Measurements from ENCODE around the gene CYP2J2. TPM values are rescaled to one million over a fixed set of nuclear protein-coding genes. Genes with fewer than 3 reads are reported as not detected.
A peak's percentile ranks its signal among the peaks of the same experiment; 100 is the strongest.

The CYP2J2 gene
- total RNA-seq, 3 donors from 2014 or later (not counting 1 experiment from before 2014, with no cell fraction given) = 0.20 to 0.21 TPM; not detected in 1

DNA sequence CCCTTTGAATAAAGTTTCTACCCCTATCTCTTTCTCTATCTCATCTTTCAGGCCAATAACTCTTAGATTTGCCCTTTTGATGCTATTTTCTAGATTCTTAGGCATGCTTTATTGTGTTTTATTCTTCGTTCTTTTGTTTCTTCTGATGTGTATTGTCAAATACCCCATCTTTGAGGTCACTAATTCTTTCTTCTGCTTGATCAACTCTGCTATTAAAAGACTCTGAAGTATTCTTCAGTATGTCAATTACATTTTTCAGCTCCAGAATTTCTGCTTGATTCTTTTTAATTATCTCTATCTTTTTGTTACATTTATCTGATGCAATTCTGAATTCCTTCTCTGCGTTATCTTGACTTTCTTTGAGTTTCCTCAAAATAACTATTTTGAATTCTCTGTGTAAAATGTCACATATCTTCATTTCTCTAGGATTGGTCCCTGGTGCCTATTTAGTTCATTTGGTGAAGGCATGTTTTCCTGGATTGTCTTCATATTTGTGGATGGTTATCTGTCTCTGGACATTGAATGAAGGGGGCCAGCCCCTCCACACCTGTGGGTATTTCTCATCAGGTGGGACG lies 11.2 kb upstream of the CYP2J2 start:
- Mint-ChIP-seq H3K27ac (no peak overlapping the region), H3K9me3 (peaks cover 0 to 7% of the 10 kb centered on the region in 2 donors), H3K4me3 (no peak overlapping the region), H3K4me1 (no peaks in the 10 kb centered on the region), H3K36me3 (peaks cover 7% of the 10 kb centered on the region), H3K27me3 (ENCODE audit: low read depth in 2 of 2) (peaks cover 27 to 40% of the 10 kb centered on the region in 2 donors)
- Histone ChIP-seq H3K9me3 (ENCODE audit: control insufficient read depth, insufficient read depth, low read length) (no peaks in the 10 kb centered on the region), H3K4me1 (ENCODE audit: control insufficient read depth, insufficient read depth, low read length) (no peaks in the 10 kb centered on the region), H3K27me3 (ENCODE audit: control insufficient read depth, insufficient read depth, low read length) (peaks cover 2% of the 10 kb centered on the region), H3K36me3 (ENCODE audit: control insufficient read depth, insufficient read depth, low read length) (no peaks in the 10 kb centered on the region), H3K27ac (ENCODE audit: low read length) (no peak overlapping the region), H3K4me3 (ENCODE audit: low read length) (no peak overlapping the region)
- TF ChIP-seq, protein P1, sequence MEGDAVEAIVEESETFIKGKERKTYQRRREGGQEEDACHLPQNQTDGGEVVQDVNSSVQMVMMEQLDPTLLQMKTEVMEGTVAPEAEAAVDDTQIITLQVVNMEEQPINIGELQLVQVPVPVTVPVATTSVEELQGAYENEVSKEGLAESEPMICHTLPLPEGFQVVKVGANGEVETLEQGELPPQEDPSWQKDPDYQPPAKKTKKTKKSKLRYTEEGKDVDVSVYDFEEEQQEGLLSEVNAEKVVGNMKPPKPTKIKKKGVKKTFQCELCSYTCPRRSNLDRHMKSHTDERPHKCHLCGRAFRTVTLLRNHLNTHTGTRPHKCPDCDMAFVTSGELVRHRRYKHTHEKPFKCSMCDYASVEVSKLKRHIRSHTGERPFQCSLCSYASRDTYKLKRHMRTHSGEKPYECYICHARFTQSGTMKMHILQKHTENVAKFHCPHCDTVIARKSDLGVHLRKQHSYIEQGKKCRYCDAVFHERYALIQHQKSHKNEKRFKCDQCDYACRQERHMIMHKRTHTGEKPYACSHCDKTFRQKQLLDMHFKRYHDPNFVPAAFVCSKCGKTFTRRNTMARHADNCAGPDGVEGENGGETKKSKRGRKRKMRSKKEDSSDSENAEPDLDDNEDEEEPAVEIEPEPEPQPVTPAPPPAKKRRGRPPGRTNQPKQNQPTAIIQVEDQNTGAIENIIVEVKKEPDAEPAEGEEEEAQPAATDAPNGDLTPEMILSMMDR (IDR thresholded peaks at IDR 0.05) = no peak
- ATAC-seq = no peak
- intact Hi-C loops (cut with micrococcal nuclease) = no loop called here
- DNase-seq = no peak
- 78% methylated on average over 2 of the region's 3 CpGs for WGBS (ENCODE audit: insufficient coverage)

DNA sequence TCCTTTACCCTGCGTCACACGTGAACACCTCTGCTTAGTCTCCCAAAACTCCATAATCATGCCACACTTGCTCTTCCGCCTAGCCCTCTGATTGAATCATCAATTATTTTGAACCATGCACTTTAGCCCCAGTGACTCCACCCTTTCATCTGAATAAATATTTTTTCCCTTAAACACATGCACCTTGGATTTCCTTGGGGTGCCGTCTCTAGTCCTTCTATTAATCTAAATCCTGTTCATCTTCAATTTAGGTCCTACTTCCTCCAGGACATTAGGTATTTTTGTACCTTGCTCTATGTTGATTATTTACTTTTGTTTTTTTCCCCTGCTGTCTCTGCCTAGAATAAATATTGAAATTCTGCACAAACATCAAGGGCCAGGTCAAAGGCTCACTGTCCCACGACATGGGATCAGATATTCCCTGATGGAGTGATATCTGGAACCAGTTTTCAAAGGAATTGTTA lies 9.8 kb upstream of the CYP2J2 start:
- Histone ChIP-seq H3K36me3 (ENCODE audit: control insufficient read depth, insufficient read depth, low read length) (no peaks in the 10 kb centered on the region), H3K4me3 (ENCODE audit: low read length) (no peak overlapping the region), H3K27ac (ENCODE audit: low read length) (no peak overlapping the region), H3K27me3 (ENCODE audit: control insufficient read depth, insufficient read depth, low read length) (peaks cover 2% of the 10 kb centered on the region), H3K9me3 (ENCODE audit: control insufficient read depth, insufficient read depth, low read length) (no peaks in the 10 kb centered on the region), H3K4me1 (ENCODE audit: control insufficient read depth, insufficient read depth, low read length) (no peaks in the 10 kb centered on the region)
- Mint-ChIP-seq H3K27ac (no peak overlapping the region), H3K36me3 (peaks cover 7% of the 10 kb centered on the region), H3K4me3 (no peak overlapping the region), H3K4me1 (no peaks in the 10 kb centered on the region), H3K27me3 (ENCODE audit: low read depth in 2 of 2) (peaks cover 20 to 39% of the 10 kb centered on the region in 2 donors), H3K9me3 (peaks cover 0 to 7% of the 10 kb centered on the region in 2 donors)
- TF ChIP-seq, protein P1 (IDR thresholded peaks at IDR 0.05) = no peak
- 91% methylated on average over 5 of the region's 5 CpGs for WGBS (ENCODE audit: insufficient coverage)
- intact Hi-C loops (cut with micrococcal nuclease) = no loop called here
- ATAC-seq = no peak
- DNase-seq = no peak

DNA sequence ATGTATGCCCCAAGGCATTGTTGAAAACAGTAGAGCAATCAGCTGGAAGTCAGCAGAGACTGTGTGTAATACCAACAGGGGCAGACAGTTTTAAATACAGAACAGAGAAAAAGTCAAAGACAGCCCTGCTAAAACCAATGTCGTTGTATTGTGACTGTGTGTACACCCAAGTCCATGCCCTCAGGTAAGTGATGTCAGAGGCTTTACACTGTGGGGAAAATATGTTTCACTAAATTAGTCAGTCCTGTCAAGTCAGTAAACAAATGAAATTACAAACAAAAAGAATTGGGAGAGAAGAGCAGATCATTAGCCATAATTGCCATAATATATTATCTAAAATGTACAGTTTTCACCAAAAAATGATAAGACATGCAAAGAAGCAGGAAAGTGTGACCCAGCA lies 2.4 kb upstream of the CYP2J2 start:
- no peak for ATAC-seq
- no peaks in the 10 kb centered on the region for H3K9me3 ChIP-seq (ENCODE audit: control insufficient read depth, insufficient read depth, low read length)
- no peak overlapping the region for H3K4me3 ChIP-seq (ENCODE audit: low read length)
- Mint-ChIP-seq H3K27me3 (ENCODE audit: low read depth in 2 of 2) (peaks cover 39 to 57% of the 10 kb centered on the region in 2 donors), H3K27ac (no peak overlapping the region), H3K9me3 (no peaks in the 10 kb centered on the region), H3K4me1 (peaks cover 16 to 17% of the 10 kb centered on the region in 2 donors), H3K36me3 (peaks cover 9% of the 10 kb centered on the region), H3K4me3 (no peak overlapping the region)
- TF ChIP-seq, protein P1 (IDR thresholded peaks at IDR 0.05) = no peak
- intact Hi-C loops (cut with micrococcal nuclease) = no loop called here
- 100% methylated on average over 1 of the region's 1 CpG for WGBS (ENCODE audit: insufficient coverage)
- H3K27me3 ChIP-seq (ENCODE audit: control insufficient read depth, insufficient read depth, low read length) = peaks cover 5% of the 10 kb centered on the region
- peaks cover 11% of the 10 kb centered on the region for H3K4me1 ChIP-seq (ENCODE audit: control insufficient read depth, insufficient read depth, low read length)
- H3K27ac ChIP-seq (ENCODE audit: low read length) = no peak overlapping the region
- no peak for DNase-seq
- H3K36me3 ChIP-seq (ENCODE audit: control insufficient read depth, insufficient read depth, low read length) = no peaks in the 10 kb centered on the region

DNA sequence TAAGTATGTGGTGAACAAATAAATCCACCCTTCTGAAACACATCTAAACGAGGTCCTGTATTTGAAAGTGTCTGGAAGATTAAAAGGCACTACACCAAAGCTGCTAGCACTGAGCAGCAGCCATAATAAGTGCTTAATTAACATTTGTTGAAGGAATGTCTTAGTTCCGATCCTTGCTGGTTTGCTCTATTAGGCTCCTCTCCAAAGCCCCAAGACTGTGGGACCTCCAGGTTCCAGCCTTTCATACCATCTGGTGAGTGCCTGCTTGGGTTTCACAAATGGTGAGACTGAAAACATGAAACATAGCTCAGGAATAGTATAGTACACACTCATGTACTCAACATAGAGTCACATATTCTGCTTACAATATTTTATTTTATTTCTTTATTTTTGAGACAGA lies 640 bp upstream of the CYP2J2 start:
- Histone ChIP-seq H3K27me3 (ENCODE audit: control insufficient read depth, insufficient read depth, low read length) (peaks cover 5% of the 10 kb centered on the region), H3K4me3 (ENCODE audit: low read length) (no peak overlapping the region)

More for the DNA sequence above, 640 bp upstream of the CYP2J2 start:
- Histone ChIP-seq H3K36me3 (ENCODE audit: control insufficient read depth, insufficient read depth, low read length) (no peaks in the 10 kb centered on the region), H3K4me1 (ENCODE audit: control insufficient read depth, insufficient read depth, low read length) (peaks cover 11% of the 10 kb centered on the region), H3K27ac (ENCODE audit: low read length) (no peak overlapping the region), H3K9me3 (ENCODE audit: control insufficient read depth, insufficient read depth, low read length) (no peaks in the 10 kb centered on the region)
- Mint-ChIP-seq H3K9me3 (peaks cover 0 to 5% of the 10 kb centered on the region in 2 donors), H3K27me3 (ENCODE audit: low read depth in 2 of 2) (peaks cover 38 to 57% of the 10 kb centered on the region in 2 donors), H3K4me1 (peaks cover 16 to 17% of the 10 kb centered on the region in 2 donors), H3K27ac (no peak overlapping the region), H3K36me3 (peaks cover 15% of the 10 kb centered on the region), H3K4me3 (peak overlapping the region; percentile 85)
- no peak for DNase-seq
- WGBS (ENCODE audit: insufficient coverage) = 58% methylated on average over 2 of the region's 2 CpGs
- TF ChIP-seq, protein P1 (IDR thresholded peaks at IDR 0.05) = no peak
- intact Hi-C loops (cut with micrococcal nuclease) = no loop called here
- no peak for ATAC-seq
